Hepatocyte (in vitro differentiated cells): ENCODE results near the gene RGS6. TPM values are rescaled to one million over a fixed set of nuclear protein-coding genes. Genes with fewer than 3 reads are reported as not detected.

Experiments used
- DNase-seq: peaks from one replicate; pipeline ENCODE4 v3.0.0-alpha.2; 2016; ENCODE audit warnings: low spot score
- H2AFZ ChIP-seq: fragments of 200-600 bp; sonication (generic); 2 replicates; pipeline ENCODE4 v1.6.0; 2016; ENCODE audit warnings: antibody characterized with exemption, mild to moderate bottlenecking
- H3K27ac ChIP-seq: fragments of 200-600 bp; sonication (generic); 2 replicates; pipeline ENCODE4 v1.5.1; 2016; ENCODE audit warnings: mild to moderate bottlenecking
- H3K27me3 ChIP-seq: fragments of 200-600 bp; sonication (generic); 2 replicates; pipeline ENCODE4 v1.6.1; 2016
- H3K36me3 ChIP-seq: fragments of 200-600 bp; sonication (generic); replicated peaks from 2 replicates; pipeline ENCODE4 v1.5.1; 2016; ENCODE audit warnings: low read depth; ENCODE audit not compliant: insufficient read depth
- H3K4me1 ChIP-seq: fragments of 200-600 bp; sonication (generic); 2 replicates; pipeline ENCODE4 v1.5.1; 2016; ENCODE audit warnings: mild to moderate bottlenecking, moderate library complexity; ENCODE audit not compliant: insufficient read depth
- H3K4me2 ChIP-seq: fragments of 200-600 bp; sonication (generic); 2 replicates; pipeline ENCODE4 v1.6.0; 2016
- H3K4me3 ChIP-seq: fragments of 200-600 bp; sonication (generic); 2 replicates; pipeline ENCODE4 v1.5.1; 2016; ENCODE audit warnings: mild to moderate bottlenecking
- H3K79me2 ChIP-seq: fragments of 200-600 bp; sonication (generic); 2 replicates; pipeline ENCODE4 v1.6.0; 2017; ENCODE audit warnings: mild to moderate bottlenecking
- H3K9me2 ChIP-seq: fragments of 200-600 bp; sonication (generic); replicated peaks from 2 replicates; pipeline ENCODE4 v1.6.0; 2017; ENCODE audit warnings: mild to moderate bottlenecking; ENCODE audit not compliant: insufficient read depth
- H3K9me3 ChIP-seq: fragments of 200-600 bp; sonication (generic); 2 replicates; pipeline ENCODE4 v1.5.1; 2016; ENCODE audit warnings: low read depth, mild to moderate bottlenecking
- H4K20me1 ChIP-seq: fragments of 200-600 bp; sonication (generic); 2 replicates; pipeline ENCODE4 v1.6.0; 2016; ENCODE audit warnings: mild to moderate bottlenecking; ENCODE audit not compliant: insufficient read depth, poor library complexity, severe bottlenecking
- CTCF ChIP-seq: fragments of 200-600 bp; sonication (generic); IDR thresholded peaks from 2 replicates; pipeline ENCODE4 v1.5.1; 2016; ENCODE audit warnings: antibody characterized with exemption, mild to moderate bottlenecking; ENCODE audit not compliant: poor library complexity
- EZH2 ChIP-seq: fragments of 200-600 bp; sonication (generic); IDR thresholded peaks from 2 replicates; pipeline ENCODE4 v1.6.1; 2016; ENCODE audit warnings: antibody characterized with exemption, mild to moderate bottlenecking, borderline replicate concordance
- EZH2phosphoT487 ChIP-seq: fragments of 200-600 bp; sonication (generic); IDR thresholded peaks from one replicate; pipeline ENCODE4 v1.6.1; 2018; ENCODE audit warnings: antibody characterized with exemption, mild to moderate bottlenecking, low read depth, moderate library complexity; ENCODE audit not compliant: unreplicated experiment, severe bottlenecking
- WGBS: methylation state at CpG from one replicate; pipeline ENCODE4 v1.1.6; 2016; ENCODE audit warnings: low lambda C conversion rate; ENCODE audit errors: missing lambda C conversion rate; 5-methylcytosine and 5-hydroxymethylcytosine counted together
- polyA plus RNA-seq: library from polyadenylated mRNA; unstranded; fragments of >200 nt; fragmentation: Nextera tagmentation; extraction: Ambion mirVana; gene quantifications from 2 replicates; pipeline ENCODE4 v1.2.1, GENCODE V29; 2016
- total RNA-seq: library from RNA; depleted of rRNA; stranded (reverse); fragments of >200 nt; gene quantifications from 2 replicates; pipeline ENCODE4 v1.2.3, GENCODE V29; 2014

RGS6 gene
- total and polyA plus RNA-seq, 2 experiments from 2014 or later: 0.25 to 0.87 TPM

GRCh38 chr14:72164420-72165228 is 232.4 kb downstream of the RGS6 start:
- Histone ChIP-seq H3K79me2 (no peaks in the 10 kb centered on the region), H3K36me3 (no peaks in the 10 kb centered on the region), H3K27me3 (no peaks in the 10 kb centered on the region), H2AFZ (no peak overlapping the region), H3K9me2 (no peaks in the 10 kb centered on the region), H3K4me1 (no peaks in the 10 kb centered on the region), H3K9me3 (no peaks in the 10 kb centered on the region), H3K4me3 (no peak overlapping the region), H3K27ac (no peak overlapping the region), H3K4me2 (no peak overlapping the region), H4K20me1 (no peaks in the 10 kb centered on the region)
- TF ChIP-seq EZH2 (no peak), CTCF (no peak), EZH2phosphoT487 (no peak)
- no peak for DNase-seq
- WGBS: 88% methylated on average over 9 of the region's 9 CpGs

- no peak for TF ChIP-seq EZH2
- TF ChIP-seq EZH2phosphoT487: no peak
- TF ChIP-seq CTCF: no peak
- Histone ChIP-seq H3K9me2 (no peaks in the 10 kb centered on the region), H3K36me3 (no peaks in the 10 kb centered on the region), H4K20me1 (no peaks in the 10 kb centered on the region), H3K4me2 (no peak overlapping the region), H3K27ac (no peak overlapping the region), H3K4me3 (no peak overlapping the region), H3K4me1 (no peaks in the 10 kb centered on the region), H3K79me2 (no peaks in the 10 kb centered on the region), H3K27me3 (no peaks in the 10 kb centered on the region), H2AFZ (no peak overlapping the region), H3K9me3 (no peaks in the 10 kb centered on the region)
- DNase-seq: no peak
- 77% methylated on average over 8 of the region's 8 CpGs for WGBS
Measured at GRCh38 chr14:72165229-72165698, 233.0 kb downstream of the RGS6 start.

- Histone ChIP-seq H4K20me1 (no peaks in the 10 kb centered on the region), H3K4me1 (no peaks in the 10 kb centered on the region), H3K27ac (no peak overlapping the region), H3K27me3 (no peaks in the 10 kb centered on the region), H2AFZ (no peak overlapping the region), H3K36me3 (no peaks in the 10 kb centered on the region), H3K4me3 (no peak overlapping the region), H3K9me3 (no peaks in the 10 kb centered on the region), H3K4me2 (no peak overlapping the region), H3K9me2 (no peaks in the 10 kb centered on the region), H3K79me2 (no peaks in the 10 kb centered on the region)
- no peak for DNase-seq
- WGBS: 60% methylated on average over 3 of the region's 3 CpGs
- no peak for TF ChIP-seq CTCF
- TF ChIP-seq EZH2phosphoT487: no peak
- no peak for TF ChIP-seq EZH2
Measured at GRCh38 chr14:72169521-72169920, 237.3 kb downstream of the RGS6 start.
